IMR-90 (cell line): ENCODE results near the gene MAP3K19. TPM values are rescaled to one million over a fixed set of nuclear protein-coding genes. Genes with fewer than 3 reads are reported as not detected.

Experiments
- ATAC-seq: fragments of 200-7000 bp; cut with Tn5 transposase; 2 replicates; pipeline ENCODE4 v1.9.1; 2020; ENCODE audit warnings: low read depth, mild to moderate bottlenecking, moderate library complexity
- BruUV-seq: library from RNA; stranded (reverse); fragments of 400-500 nt; replicated peaks from 2 replicates; lab custom pipeline; 2021; lab: Mats Ljungman, UMichigan
- CTCF ChIA-PET: fragments of 300-600 bp; formaldehyde crosslinking; extraction: SDS; loops from one replicate; lab custom pipeline; 2021; ENCODE audit warnings: antibody characterized with exemption; lab: Yijun Ruan, JAX
- POLR2A ChIA-PET: fragments of 300-600 bp; sonication (Branson Sonifier 250); formaldehyde crosslinking; loops from one replicate; lab custom pipeline; 2022; ENCODE audit warnings: antibody characterized with exemption; ENCODE audit not compliant: unreplicated experiment; lab: Charles Lee
- DNase-seq: peaks from one replicate; pipeline ENCODE4 v3.0.0; 2013
- H2AFZ ChIP-seq: replicated peaks from 2 replicates; pipeline ENCODE3; 2013; ENCODE audit warnings: low read length, mild to moderate bottlenecking; ENCODE audit not compliant: poor library complexity
- H2AK5ac ChIP-seq: 2 replicates; pipeline ENCODE4 v1.6.1; 2013; ENCODE audit warnings: low read depth, low read length, inconsistent platforms
- H2AK9ac ChIP-seq: replicated peaks from 2 replicates; pipeline ENCODE3; 2013; ENCODE audit warnings: mild to moderate bottlenecking, low read depth, low read length, moderate library complexity; ENCODE audit not compliant: poor library complexity
- H2BK120ac ChIP-seq: 2 replicates; pipeline ENCODE4 v1.6.1; 2013; ENCODE audit warnings: low read depth, low read length, inconsistent platforms
- H2BK15ac ChIP-seq: 3 replicates; pipeline ENCODE4 v1.6.1; 2013; ENCODE audit warnings: low read depth, low read length, inconsistent platforms
- H2BK20ac ChIP-seq: 2 replicates; pipeline ENCODE4 v1.6.1; 2013; ENCODE audit warnings: low read depth, mild to moderate bottlenecking, inconsistent platforms, low read length, moderate library complexity
- H2BK5ac ChIP-seq: 2 replicates; pipeline ENCODE4 v1.6.1; 2013; ENCODE audit warnings: mild to moderate bottlenecking, low read depth, low read length, inconsistent platforms; ENCODE audit not compliant: poor library complexity, severe bottlenecking
- H3K14ac ChIP-seq: replicated peaks from 2 replicates; pipeline ENCODE4 v1.6.1; 2013; ENCODE audit warnings: low read depth, low read length, inconsistent platforms
- H3K18ac ChIP-seq: 2 replicates; pipeline ENCODE4 v1.6.1; 2013; ENCODE audit warnings: low read depth, low read length, control low read depth
- H3K23ac ChIP-seq: 2 replicates; pipeline ENCODE4 v1.6.1; 2013; ENCODE audit warnings: low read depth, low read length, inconsistent platforms
- H3K27ac ChIP-seq: 2 replicates; pipeline ENCODE4 v1.5.1; 2013; ENCODE audit warnings: mild to moderate bottlenecking, control low read depth, low read length; ENCODE audit not compliant: insufficient read depth
- H3K27me3 ChIP-seq: 2 replicates; pipeline ENCODE4 v1.6.1; 2013; ENCODE audit warnings: low read length; ENCODE audit not compliant: control insufficient read depth, insufficient read depth
- H3K36me3 ChIP-seq: 2 replicates; pipeline ENCODE4 v1.6.1; 2013; ENCODE audit warnings: low read length, mixed read lengths; ENCODE audit not compliant: control insufficient read depth, insufficient read depth
- H3K4ac ChIP-seq: 2 replicates; pipeline ENCODE4 v1.6.1; 2013; ENCODE audit warnings: low read depth, low read length, inconsistent platforms
- H3K4me1 ChIP-seq: 2 replicates; pipeline ENCODE4 v1.6.1; 2013; ENCODE audit warnings: low read length, mixed read lengths; ENCODE audit not compliant: control insufficient read depth, insufficient read depth
- H3K4me2 ChIP-seq: 2 replicates; pipeline ENCODE4 v1.6.1; 2013; ENCODE audit warnings: low read depth, mild to moderate bottlenecking, control low read depth, low read length, moderate library complexity
- H3K4me3 ChIP-seq: 2 replicates; pipeline ENCODE4 v1.5.1; 2013; ENCODE audit warnings: low read depth, mild to moderate bottlenecking, control low read depth, low read length, moderate library complexity; ENCODE audit not compliant: insufficient read depth
- H3K56ac ChIP-seq: 2 replicates; pipeline ENCODE4 v1.6.1; 2013; ENCODE audit warnings: low read length, inconsistent platforms; ENCODE audit not compliant: insufficient read depth; ENCODE audit errors: extremely low read depth
- H3K79me1 ChIP-seq, 2 experiments: 2 replicates each; pipeline ENCODE4 v1.6.1; 2013; ENCODE audit warnings: low read length in 2 of 2, inconsistent platforms in 1 of 2, low read depth in 1 of 2
- H3K9ac ChIP-seq: 2 replicates; pipeline ENCODE4 v1.6.1; 2013; ENCODE audit warnings: low read depth, low read length, control low read depth
- H3K9me1 ChIP-seq: 2 replicates; pipeline ENCODE4 v1.6.1; 2013; ENCODE audit warnings: low read length, inconsistent platforms; ENCODE audit not compliant: insufficient read depth
- H3K9me3 ChIP-seq: 2 replicates; pipeline ENCODE4 v1.6.1; 2013; ENCODE audit warnings: low read length; ENCODE audit not compliant: control insufficient read depth, insufficient read depth
- H4K20me1 ChIP-seq: 2 replicates; pipeline ENCODE4 v1.6.1; 2013; ENCODE audit warnings: low read length, inconsistent platforms; ENCODE audit not compliant: insufficient read depth
- H4K5ac ChIP-seq: 2 replicates; pipeline ENCODE4 v1.6.1; 2013; ENCODE audit warnings: mild to moderate bottlenecking, low read depth, low read length, control low read depth
- H4K8ac ChIP-seq, 2 experiments: 2 replicates each; pipeline ENCODE4 v1.6.1; 2013; ENCODE audit warnings: low read depth in 2 of 2, low read length in 2 of 2, control low read depth in 1 of 2, inconsistent platforms in 1 of 2
- H4K91ac ChIP-seq: 2 replicates; pipeline ENCODE4 v1.6.1; 2013; ENCODE audit warnings: low read depth, low read length, inconsistent platforms; ENCODE audit not compliant: insufficient read depth
- BHLHE40 ChIP-seq: fragments of 150-350 bp; IDR thresholded peaks from 2 replicates; pipeline ENCODE4 v1.6.1; 2016; ENCODE audit warnings: mild to moderate bottlenecking, low read depth, low read length
- CEBPB ChIP-seq: IDR thresholded peaks from 2 replicates; pipeline ENCODE4 v1.6.1; 2012; ENCODE audit warnings: low read depth, low read length, improper control_type of control experiment
- CHD1 ChIP-seq: IDR thresholded peaks from 2 replicates; pipeline ENCODE4 v1.6.1; 2012; ENCODE audit warnings: low read depth, low read length, improper control_type of control experiment
- FOS ChIP-seq: fragments of 150-350 bp; IDR thresholded peaks from 2 replicates; pipeline ENCODE4 v1.6.1; 2016; ENCODE audit warnings: low read depth, low read length
- MAFK ChIP-seq: IDR thresholded peaks from 2 replicates; pipeline ENCODE4 v1.6.1; 2012; ENCODE audit warnings: low read depth, low read length, improper control_type of control experiment
- POLR2A ChIP-seq: IDR thresholded peaks from 2 replicates; pipeline ENCODE4 v1.6.1; 2012; ENCODE audit warnings: mild to moderate bottlenecking, low read depth, low read length
- RAD21 ChIP-seq: IDR thresholded peaks from 2 replicates; pipeline ENCODE4 v1.6.1; 2012; ENCODE audit warnings: low read length, improper control_type of control experiment
- SMC3 ChIP-seq: fragments of 150-350 bp; IDR thresholded peaks from 2 replicates; pipeline ENCODE4 v1.6.1; 2016; ENCODE audit warnings: low read depth, mild to moderate bottlenecking, antibody characterized with exemption, low read length, moderate library complexity
- WGBS, 2 experiments: methylation state at CpG; one replicate each; pipeline versions ENCODE4 v1.1.5 to v1.1.7; 2013; ENCODE audit warnings: missing lambda C conversion rate in 2 of 2; ENCODE audit not compliant: insufficient read length in 1 of 2; ENCODE audit errors: extremely low coverage in 2 of 2; 5-methylcytosine and 5-hydroxymethylcytosine counted together
- dilution Hi-C: fragments of 300-500 bp; cut with HindIII; formaldehyde crosslinking; loops from one replicate; pipeline ENCODE4 v1.14.3; 2018; ENCODE audit warnings: low sequenced_read_pairs; ENCODE audit not compliant: unreplicated experiment
- in situ Hi-C: fragments of 300-500 bp; cut with MboI; formaldehyde crosslinking; loops from 3 replicates; pipeline ENCODE4 v1.14.3; 2019; ENCODE audit warnings: low sequenced_read_pairs, inconsistent platforms, mixed read lengths
- intact Hi-C: fragments of 100-400 bp; cut with micrococcal nuclease; formaldehyde crosslinking; loops from 2 replicates; pipeline ENCODE4 v1.10.0; 2022
- polyA plus RNA-seq, 3 experiments: library from polyadenylated mRNA; depleted of rRNA; stranded (reverse); fragments of >200 nt; gene quantifications; 2 replicates each; pipeline ENCODE4 v1.2.3, GENCODE V29; 2012; ENCODE audit warnings: low replicate concordance in 1 of 3
- total RNA-seq: library from RNA; depleted of rRNA; stranded (reverse); fragments of >200 nt; gene quantifications from 2 replicates; pipeline ENCODE4 v1.2.3, GENCODE V29; 2012
- TF ChIP-seq, protein P1 (sequence below): conservative IDR thresholded peaks from 2 replicates; pipeline ENCODE4 v1.5.1; 2012; ENCODE audit warnings: mild to moderate bottlenecking, low read depth, low read length, improper control_type of control experiment

Gene MAP3K19
- total and polyA plus RNA-seq, 2 of the 4 experiments (the other 2 are of a cell fraction), result not detected

DNA sequence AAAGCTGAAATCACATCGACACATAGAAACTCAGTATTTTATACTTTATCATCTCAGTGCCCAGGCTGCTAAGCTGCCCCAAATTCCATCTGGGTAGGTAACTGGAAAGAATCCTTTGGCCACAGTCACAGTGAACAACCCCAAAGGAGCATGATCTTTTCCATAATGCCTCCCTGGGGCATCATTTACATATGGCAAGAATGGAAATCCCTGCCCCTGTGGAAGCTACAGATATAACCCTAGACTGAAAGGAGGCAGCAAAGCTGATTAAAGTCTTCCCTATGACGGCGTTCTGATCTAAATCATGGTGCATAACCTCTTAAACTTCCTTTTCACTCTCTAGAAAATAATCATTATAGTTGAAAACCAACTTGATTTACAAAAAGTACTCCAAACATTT lies 41.5 kb downstream of the MAP3K19 start:
- H4K91ac ChIP-seq, result no peak overlapping the region
- H4K20me1 ChIP-seq, result no peaks in the 10 kb centered on the region
- H3K23ac ChIP-seq, result no peak overlapping the region
- H3K27me3 ChIP-seq, result peaks cover 13% of the 10 kb centered on the region
- H3K9me3 ChIP-seq, result no peaks in the 10 kb centered on the region
- H3K56ac ChIP-seq, result no peak overlapping the region
- no peak overlapping the region for H3K14ac ChIP-seq
- in situ Hi-C loops, result loop anchor here (5.0 to 10.0 kb wide), 2 partner anchors 599 to 707 kb away; no protein-coding TSS in a partner anchor
- H4K8ac ChIP-seq, result no peak overlapping the region
- no peak overlapping the region for H4K5ac ChIP-seq
- no peak for DNase-seq
- BruUV-seq, result no TSS peak
- no peak overlapping the region for H3K9ac ChIP-seq
- no peaks in the 10 kb centered on the region for H3K9me1 ChIP-seq
- dilution Hi-C loops, result no loop called here
- H3K4me1 ChIP-seq, result no peaks in the 10 kb centered on the region
- H3K79me1 ChIP-seq, result no peaks in the 10 kb centered on the region
- no peak overlapping the region for H3K4ac ChIP-seq
- intact Hi-C loops, result no loop called here
- no peak overlapping the region for H2BK5ac ChIP-seq
- H3K27ac ChIP-seq, result no peak overlapping the region
- CTCF ChIA-PET, result no interaction called here
- H2BK15ac ChIP-seq, result no peak overlapping the region
- H2AK9ac ChIP-seq, result no peak overlapping the region
- H2AK5ac ChIP-seq, result no peak overlapping the region
- no peak overlapping the region for H2BK120ac ChIP-seq
- H3K4me3 ChIP-seq, result no peak overlapping the region
- no peak overlapping the region for H3K18ac ChIP-seq
- no peak for ATAC-seq
- H3K4me2 ChIP-seq, result no peak overlapping the region
- H2AFZ ChIP-seq, result no peak overlapping the region
- no peaks in the 10 kb centered on the region for H3K36me3 ChIP-seq
- POLR2A ChIA-PET, result no interaction called here
- WGBS, 2 experiments, result no CpG with 5 or more reads among the region's 3 CpGs
- H2BK20ac ChIP-seq, result no peak overlapping the region
- TF ChIP-seq RAD21 (no peak), CEBPB (no peak), SMC3 (no peak), MAFK (no peak), FOS (no peak), POLR2A (no peak), CHD1 (no peak), BHLHE40 (no peak)
- TF ChIP-seq, protein P1, sequence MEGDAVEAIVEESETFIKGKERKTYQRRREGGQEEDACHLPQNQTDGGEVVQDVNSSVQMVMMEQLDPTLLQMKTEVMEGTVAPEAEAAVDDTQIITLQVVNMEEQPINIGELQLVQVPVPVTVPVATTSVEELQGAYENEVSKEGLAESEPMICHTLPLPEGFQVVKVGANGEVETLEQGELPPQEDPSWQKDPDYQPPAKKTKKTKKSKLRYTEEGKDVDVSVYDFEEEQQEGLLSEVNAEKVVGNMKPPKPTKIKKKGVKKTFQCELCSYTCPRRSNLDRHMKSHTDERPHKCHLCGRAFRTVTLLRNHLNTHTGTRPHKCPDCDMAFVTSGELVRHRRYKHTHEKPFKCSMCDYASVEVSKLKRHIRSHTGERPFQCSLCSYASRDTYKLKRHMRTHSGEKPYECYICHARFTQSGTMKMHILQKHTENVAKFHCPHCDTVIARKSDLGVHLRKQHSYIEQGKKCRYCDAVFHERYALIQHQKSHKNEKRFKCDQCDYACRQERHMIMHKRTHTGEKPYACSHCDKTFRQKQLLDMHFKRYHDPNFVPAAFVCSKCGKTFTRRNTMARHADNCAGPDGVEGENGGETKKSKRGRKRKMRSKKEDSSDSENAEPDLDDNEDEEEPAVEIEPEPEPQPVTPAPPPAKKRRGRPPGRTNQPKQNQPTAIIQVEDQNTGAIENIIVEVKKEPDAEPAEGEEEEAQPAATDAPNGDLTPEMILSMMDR, result no peak
